Neural progenitor cell (in vitro differentiated cells): ENCODE results near the gene TLE5. TPM values are rescaled to one million over a fixed set of nuclear protein-coding genes. Genes with fewer than 3 reads are reported as not detected.

ENCODE experiments used
- DNase-seq: peaks from one replicate; pipeline ENCODE4 v3.0.0-alpha.2; 2016; ENCODE audit warnings: low spot score
- H2AFZ ChIP-seq: fragments of 200-600 bp; sonication (generic); replicated peaks from 2 replicates; pipeline ENCODE4 v1.6.1; 2016; ENCODE audit warnings: antibody characterized with exemption
- H3F3A ChIP-seq: fragments of 200-600 bp; sonication (generic); 2 replicates; pipeline ENCODE4 v1.6.1; 2016; ENCODE audit warnings: antibody characterized with exemption, low read depth
- H3K27ac ChIP-seq: fragments of 200-600 bp; sonication (generic); 2 replicates; pipeline ENCODE4 v1.5.1; 2016; ENCODE audit warnings: mild to moderate bottlenecking
- H3K27me3 ChIP-seq: fragments of 200-600 bp; sonication (generic); 2 replicates; pipeline ENCODE4 v1.6.1; 2016; ENCODE audit warnings: mild to moderate bottlenecking, moderate library complexity
- H3K36me3 ChIP-seq: fragments of 200-600 bp; sonication (generic); 2 replicates; pipeline ENCODE4 v1.5.1; 2016
- H3K4me1 ChIP-seq: fragments of 200-600 bp; sonication (generic); 2 replicates; pipeline ENCODE4 v1.6.1; 2016; ENCODE audit warnings: mixed run types
- H3K4me2 ChIP-seq: fragments of 200-600 bp; sonication (generic); 2 replicates; pipeline ENCODE4 v1.6.1; 2016
- H3K4me3 ChIP-seq: fragments of 200-600 bp; sonication (generic); 2 replicates; pipeline ENCODE4 v1.5.1; 2016
- H3K79me2 ChIP-seq: fragments of 200-600 bp; sonication (generic); 2 replicates; pipeline ENCODE4 v1.6.1; 2016; ENCODE audit warnings: low read depth
- H3K9ac ChIP-seq: fragments of 200-600 bp; sonication (generic); 2 replicates; pipeline ENCODE4 v1.6.1; 2016
- H3K9me3 ChIP-seq: fragments of 200-600 bp; sonication (generic); 2 replicates; pipeline ENCODE4 v1.5.1; 2016; ENCODE audit warnings: low read depth
- H4K20me1 ChIP-seq: fragments of 200-600 bp; sonication (generic); 2 replicates; pipeline ENCODE4 v1.6.1; 2016; ENCODE audit warnings: low read depth
- H3K27ac Mint-ChIP-seq: 3 replicates; pipeline ENCODE4 v1.8.0; 2021; ENCODE audit warnings: mixed read lengths
- H3K27me3 Mint-ChIP-seq: 2 replicates; pipeline ENCODE4 v1.8.0; 2022; ENCODE audit warnings: low read depth, mild to moderate bottlenecking, inconsistent platforms, moderate library complexity, mixed read lengths; ENCODE audit not compliant: insufficient read depth
- H3K36me3 Mint-ChIP-seq: 3 replicates; pipeline ENCODE4 v1.8.0; 2021; ENCODE audit warnings: mixed read lengths
- H3K4me1 Mint-ChIP-seq: 3 replicates; pipeline ENCODE4 v1.8.0; 2021; ENCODE audit warnings: mixed read lengths
- H3K4me3 Mint-ChIP-seq: 3 replicates; pipeline ENCODE4 v1.8.0; 2021; ENCODE audit warnings: mild to moderate bottlenecking, moderate library complexity, mixed read lengths
- H3K9me3 Mint-ChIP-seq: 3 replicates; pipeline ENCODE4 v1.8.0; 2020; ENCODE audit warnings: mixed read lengths
- CTCF ChIP-seq: fragments of 200-600 bp; sonication (generic); IDR thresholded peaks from 2 replicates; pipeline ENCODE4 v1.5.1; 2017; ENCODE audit warnings: antibody characterized with exemption, mild to moderate bottlenecking
- EZH2 ChIP-seq: fragments of 200-600 bp; sonication (generic); IDR thresholded peaks from 2 replicates; pipeline ENCODE4 v1.6.1; 2017; ENCODE audit warnings: antibody characterized with exemption, mild to moderate bottlenecking, moderate library complexity
- EZH2phosphoT487 ChIP-seq: fragments of 200-600 bp; sonication (generic); IDR thresholded peaks from 2 replicates; pipeline ENCODE4 v1.6.1; 2017; ENCODE audit warnings: antibody characterized with exemption
- total RNA-seq: library from RNA; depleted of rRNA; stranded (reverse); fragments of >200 nt; gene quantifications from 2 replicates; pipeline ENCODE4 v1.2.3, GENCODE V29; 2015; ENCODE audit warnings: low replicate concordance

The TLE5 gene
- total RNA-seq, 1 donor from 2014 or later, result 54.6 TPM

DNA sequence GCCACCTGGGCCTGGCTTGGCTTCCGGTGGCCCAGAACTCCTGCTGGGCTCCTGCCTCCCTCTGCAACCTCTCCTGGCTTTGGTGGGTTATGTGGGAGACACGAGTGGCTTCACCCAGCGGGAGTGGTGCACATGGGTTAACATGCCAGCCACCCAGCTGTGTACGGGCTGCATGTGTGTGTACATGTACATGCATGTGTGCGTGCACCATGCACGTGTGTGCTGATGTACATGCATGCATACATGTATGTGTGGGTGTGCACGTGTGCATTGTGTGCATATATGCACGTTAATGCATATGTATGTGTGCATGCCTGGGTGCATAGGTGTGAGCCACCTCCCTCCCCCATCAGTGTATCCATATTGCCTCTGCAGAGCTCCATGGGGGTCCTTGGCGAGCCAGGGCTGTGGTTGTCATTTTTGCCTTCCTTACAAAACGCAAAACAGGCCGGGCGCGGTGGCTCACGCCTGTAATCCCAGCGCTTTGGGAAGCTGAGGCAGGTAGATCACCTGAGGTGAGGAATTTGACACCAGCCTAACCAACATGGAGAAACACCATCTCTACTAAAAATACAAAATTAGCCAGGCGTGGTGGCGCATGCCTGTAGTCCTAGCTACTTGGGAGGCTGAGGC is 44.3 kb upstream of the TLE5 start:
- Histone ChIP-seq H2AFZ (no peak overlapping the region), H4K20me1 (peaks cover 72% of the 10 kb centered on the region), H3K36me3 (no peaks in the 10 kb centered on the region), H3K27ac (no peak overlapping the region), H3K9me3 (no peaks in the 10 kb centered on the region), H3K79me2 (peaks cover 57% of the 10 kb centered on the region), H3K27me3 (no peaks in the 10 kb centered on the region), H3K4me2 (no peak overlapping the region), H3K4me1 (no peaks in the 10 kb centered on the region), H3K4me3 (no peak overlapping the region), H3K9ac (no peak overlapping the region), H3F3A (peaks cover 7% of the 10 kb centered on the region)
- no peak for DNase-seq
- H3K4me1 Mint-ChIP-seq, result peaks cover 14% of the 10 kb centered on the region
- no peak for TF ChIP-seq EZH2
- no peak for TF ChIP-seq EZH2phosphoT487
- no peak for TF ChIP-seq CTCF
- H3K9me3 Mint-ChIP-seq, result no peaks in the 10 kb centered on the region
- no peak overlapping the region for H3K27ac Mint-ChIP-seq
- no peak overlapping the region for H3K4me3 Mint-ChIP-seq
- peaks cover 2% of the 10 kb centered on the region for H3K27me3 Mint-ChIP-seq
- H3K36me3 Mint-ChIP-seq, result no peaks in the 10 kb centered on the region

GRCh38 chr19:3105641-3106508 is 43.6 kb upstream of the TLE5 start:
- no peaks in the 10 kb centered on the region for H3K36me3 Mint-ChIP-seq
- no peaks in the 10 kb centered on the region for H3K4me1 ChIP-seq
- H3K27me3 ChIP-seq, result no peaks in the 10 kb centered on the region
- H3K9ac ChIP-seq, result no peak overlapping the region
- TF ChIP-seq EZH2phosphoT487 (no peak), CTCF (no peak), EZH2 (no peak)
- no peak overlapping the region for H3K27ac ChIP-seq
- peaks cover 65% of the 10 kb centered on the region for H3K79me2 ChIP-seq
- H3K36me3 ChIP-seq, result no peaks in the 10 kb centered on the region
- H3K9me3 ChIP-seq, result no peaks in the 10 kb centered on the region
- H3K27ac Mint-ChIP-seq, result peak overlapping the region; percentile 33
- H3K4me1 Mint-ChIP-seq, result peaks cover 14% of the 10 kb centered on the region
- no peaks in the 10 kb centered on the region for H3K9me3 Mint-ChIP-seq
- no peak overlapping the region for H3K4me2 ChIP-seq
- no peak overlapping the region for H3K4me3 ChIP-seq
- peaks cover 75% of the 10 kb centered on the region for H4K20me1 ChIP-seq
- H3K27me3 Mint-ChIP-seq, result peaks cover 2% of the 10 kb centered on the region
- H3F3A ChIP-seq, result peaks cover 7% of the 10 kb centered on the region
- H3K4me3 Mint-ChIP-seq, result no peak overlapping the region
- DNase-seq, result no peak
- H2AFZ ChIP-seq, result no peak overlapping the region

DNA sequence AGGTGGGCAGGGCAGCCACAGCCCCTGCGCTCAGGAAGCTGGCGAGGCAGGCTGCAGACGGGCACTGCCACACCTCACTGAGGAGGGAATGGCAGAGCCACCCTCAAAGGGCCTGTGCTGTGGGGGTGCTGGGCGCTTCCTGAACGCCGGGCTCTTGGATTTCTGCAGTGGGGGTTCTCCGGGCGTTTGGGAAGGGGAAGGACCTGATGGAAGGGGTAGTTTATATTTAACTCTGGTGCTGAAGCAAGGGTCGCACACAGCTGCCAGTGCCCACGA is 42.4 kb upstream of the TLE5 start:
- H3K9me3 Mint-ChIP-seq, result no peaks in the 10 kb centered on the region
- Histone ChIP-seq H3K27me3 (no peaks in the 10 kb centered on the region), H2AFZ (no peak overlapping the region), H3K36me3 (no peaks in the 10 kb centered on the region), H3K4me1 (no peaks in the 10 kb centered on the region), H3K4me3 (no peak overlapping the region), H3K79me2 (peaks cover 77% of the 10 kb centered on the region), H3K27ac (no peak overlapping the region), H4K20me1 (peaks cover 87% of the 10 kb centered on the region), H3K4me2 (no peak overlapping the region), H3K9ac (no peak overlapping the region), H3K9me3 (no peaks in the 10 kb centered on the region), H3F3A (peaks cover 7% of the 10 kb centered on the region)
- DNase-seq, result no peak
- no peak overlapping the region for H3K27ac Mint-ChIP-seq
- no peaks in the 10 kb centered on the region for H3K36me3 Mint-ChIP-seq
- TF ChIP-seq EZH2, result no peak
- no peak for TF ChIP-seq CTCF
- no peak for TF ChIP-seq EZH2phosphoT487
- peaks cover 14% of the 10 kb centered on the region for H3K4me1 Mint-ChIP-seq
- no peak overlapping the region for H3K4me3 Mint-ChIP-seq
- H3K27me3 Mint-ChIP-seq, result peaks cover 2% of the 10 kb centered on the region
